HG02840 (cell line): Measurements from ENCODE around the gene HOXA7.

Experiments used
- ATAC-seq: cut with Tn5 transposase; IDR thresholded peaks from one replicate; pipeline ENCODE4 v1.9.1; 2021; ENCODE audit warnings: mild to moderate bottlenecking, moderate library complexity, moderate number of reproducible peaks; ENCODE audit not compliant: unreplicated experiment, low FRiP score

HOXA7 gene

DNA sequence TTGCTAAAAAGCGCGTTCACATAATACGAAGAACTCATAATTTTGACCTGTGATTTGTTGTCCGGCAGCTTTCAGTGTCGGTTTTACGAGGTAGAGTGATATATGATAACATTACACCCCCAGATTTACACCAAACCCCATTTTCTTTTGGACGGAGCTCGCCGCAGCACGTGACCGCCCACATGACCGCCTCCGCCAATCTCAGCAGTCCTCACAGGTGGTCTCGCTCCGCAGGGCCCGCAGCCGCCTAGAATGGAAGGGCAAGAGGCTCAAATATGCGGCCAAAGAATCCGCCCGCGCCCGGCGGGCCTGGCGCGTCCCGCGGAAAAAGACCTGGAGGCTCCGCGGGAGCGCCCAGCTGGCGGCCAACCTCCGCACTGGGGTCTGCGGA lies at the start of gene HOXA7:
Gene HOXA7, minus strand, starts transcription at position 168 of the 391 bp plus-strand sequence. Its CDS starts 130 bp downstream, at position 38.
- ATAC-seq = no peak

DNA sequence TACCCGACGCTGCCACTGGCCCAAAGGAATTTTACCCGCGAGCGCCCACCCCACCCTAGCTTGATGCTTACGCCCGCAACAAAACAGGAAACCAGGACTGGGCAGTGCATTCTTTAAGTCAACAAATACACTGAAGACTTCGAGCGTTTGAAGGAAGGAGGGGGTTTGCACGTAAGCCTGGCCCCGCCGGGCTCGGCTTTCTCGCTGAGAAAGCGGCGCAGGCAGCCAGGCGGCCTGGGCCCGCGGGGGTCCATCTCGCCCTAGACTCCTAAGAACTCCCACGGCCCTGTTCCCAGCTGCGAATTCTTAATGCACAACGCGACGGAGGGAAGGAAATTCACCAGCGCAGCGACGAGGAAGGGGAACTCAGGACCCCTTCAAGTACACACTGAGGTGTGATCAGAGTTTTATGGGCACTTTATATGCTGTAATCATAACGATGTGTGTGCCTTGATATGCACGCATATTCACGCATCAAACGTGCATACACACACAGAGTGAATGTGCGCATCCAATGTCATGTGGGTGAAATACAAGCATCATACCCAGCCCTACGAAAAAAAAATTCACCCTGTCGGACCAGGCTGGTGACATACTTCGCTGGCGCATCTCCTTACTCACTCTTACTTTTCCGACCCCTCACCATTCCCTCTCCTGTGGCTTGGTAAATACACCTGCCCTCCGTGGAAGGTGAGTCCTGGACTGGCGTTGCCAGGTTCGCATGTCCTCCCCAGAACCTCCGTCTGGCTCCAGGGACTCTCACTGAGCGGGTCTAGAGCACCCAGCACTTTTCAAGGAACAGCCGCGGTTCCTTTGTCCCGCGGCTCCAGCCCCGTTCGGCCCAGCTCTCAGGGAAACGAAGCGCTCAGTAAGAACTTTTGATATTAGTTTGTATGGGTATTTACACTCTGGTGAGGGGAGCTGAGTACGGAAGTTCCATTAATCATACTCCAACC lies 49.1 kb upstream of the HOXA7 start:
- ATAC-seq = no peak

DNA sequence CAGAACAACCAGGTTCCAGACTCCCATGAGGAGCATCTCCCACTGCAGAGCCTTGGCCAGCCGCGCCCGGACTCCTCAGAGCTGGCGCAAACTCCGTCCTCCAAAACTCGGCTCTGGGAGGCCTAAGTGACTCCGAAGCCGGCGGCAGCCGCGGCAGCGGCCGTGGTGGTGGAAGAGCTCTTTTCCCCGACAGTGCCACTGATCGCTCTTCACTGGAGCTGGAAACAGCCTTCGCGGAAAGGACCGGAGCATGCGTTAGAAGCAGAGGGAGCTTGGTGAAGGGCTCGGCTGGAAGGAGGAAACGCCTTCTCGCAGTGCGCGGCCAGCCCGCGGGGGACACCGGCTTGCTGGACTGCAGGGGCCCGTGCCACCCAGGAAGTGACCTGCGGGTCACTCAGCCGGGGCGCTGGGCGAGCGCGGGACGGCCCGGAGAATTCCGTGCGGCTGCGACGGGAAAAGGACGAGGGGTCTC lies 48.4 kb upstream of the HOXA7 start:
- ATAC-seq = no peak

DNA sequence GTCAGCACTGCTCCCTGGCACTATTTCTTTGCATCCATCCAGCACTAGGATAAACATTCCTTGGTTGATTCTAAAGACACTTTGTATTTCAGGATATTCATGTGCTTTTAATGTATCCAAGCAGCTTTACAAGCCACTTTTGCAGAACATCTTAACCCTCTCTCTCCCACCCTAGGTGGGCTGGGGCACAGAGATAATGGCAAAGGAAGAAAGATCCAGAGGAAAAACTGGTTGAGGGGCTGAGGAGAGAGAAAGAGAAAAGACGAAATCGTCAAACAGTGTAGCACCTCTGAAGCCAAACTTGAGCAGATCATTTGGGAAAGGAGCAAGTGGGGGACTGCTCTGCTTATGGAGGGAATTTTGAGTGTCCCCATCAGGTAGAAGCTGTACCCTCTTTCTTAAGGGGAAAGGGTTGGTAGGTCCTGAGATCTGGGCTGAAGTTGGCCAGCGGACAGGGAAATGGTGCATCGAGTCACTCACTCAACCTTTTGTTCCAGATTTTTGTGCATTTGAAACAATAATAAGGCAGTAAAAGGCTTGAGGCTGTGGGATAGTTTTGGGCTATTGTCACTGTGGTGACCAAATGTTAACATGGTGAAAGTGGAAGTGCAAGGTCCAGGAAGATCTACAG lies 47.6 kb upstream of the HOXA7 start:
- no peak for ATAC-seq

DNA sequence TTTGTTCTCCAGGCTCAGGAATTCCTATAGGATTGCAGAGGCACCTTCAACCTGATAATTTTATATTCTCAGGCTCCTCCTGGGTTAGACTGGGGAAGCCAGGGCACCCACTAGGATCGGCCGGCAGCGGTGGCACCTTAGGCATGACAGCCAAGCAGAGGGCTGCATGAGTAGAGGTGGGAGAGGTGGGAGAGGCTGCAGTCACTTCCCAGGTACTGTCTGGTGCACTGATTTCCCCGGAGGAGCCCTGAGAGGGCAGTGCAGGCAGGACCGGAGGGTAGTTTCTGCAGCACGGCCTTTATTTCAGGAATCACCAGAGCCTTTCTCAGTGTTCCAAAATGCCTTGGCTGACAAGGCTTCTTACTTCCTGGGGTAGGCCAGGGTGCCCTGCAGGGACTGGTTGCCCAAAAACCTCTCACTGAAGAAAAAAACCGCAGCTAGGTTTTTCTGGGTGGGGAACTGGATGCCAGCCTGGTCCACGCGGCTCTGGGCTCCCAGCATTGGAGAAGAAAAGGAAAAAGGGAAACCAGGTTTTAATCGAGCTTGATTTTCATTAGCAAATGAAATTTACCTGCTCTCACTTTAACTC lies 47.0 kb upstream of the HOXA7 start:
- ATAC-seq = no peak

DNA sequence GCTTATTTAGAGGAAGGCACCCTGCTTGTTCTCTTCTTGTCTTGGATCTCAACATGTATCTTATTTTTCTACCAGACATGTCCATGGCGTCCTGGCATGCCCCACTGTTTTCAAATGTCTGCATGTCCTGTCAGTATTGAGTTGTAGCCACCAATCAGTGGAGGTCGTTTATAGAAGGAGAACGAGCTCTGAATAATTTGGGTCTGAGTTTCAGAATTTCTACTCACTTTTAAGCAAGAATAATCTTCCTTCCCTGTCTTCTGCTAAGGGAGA lies 46.3 kb upstream of the HOXA7 start:
- ATAC-seq = no peak

DNA sequence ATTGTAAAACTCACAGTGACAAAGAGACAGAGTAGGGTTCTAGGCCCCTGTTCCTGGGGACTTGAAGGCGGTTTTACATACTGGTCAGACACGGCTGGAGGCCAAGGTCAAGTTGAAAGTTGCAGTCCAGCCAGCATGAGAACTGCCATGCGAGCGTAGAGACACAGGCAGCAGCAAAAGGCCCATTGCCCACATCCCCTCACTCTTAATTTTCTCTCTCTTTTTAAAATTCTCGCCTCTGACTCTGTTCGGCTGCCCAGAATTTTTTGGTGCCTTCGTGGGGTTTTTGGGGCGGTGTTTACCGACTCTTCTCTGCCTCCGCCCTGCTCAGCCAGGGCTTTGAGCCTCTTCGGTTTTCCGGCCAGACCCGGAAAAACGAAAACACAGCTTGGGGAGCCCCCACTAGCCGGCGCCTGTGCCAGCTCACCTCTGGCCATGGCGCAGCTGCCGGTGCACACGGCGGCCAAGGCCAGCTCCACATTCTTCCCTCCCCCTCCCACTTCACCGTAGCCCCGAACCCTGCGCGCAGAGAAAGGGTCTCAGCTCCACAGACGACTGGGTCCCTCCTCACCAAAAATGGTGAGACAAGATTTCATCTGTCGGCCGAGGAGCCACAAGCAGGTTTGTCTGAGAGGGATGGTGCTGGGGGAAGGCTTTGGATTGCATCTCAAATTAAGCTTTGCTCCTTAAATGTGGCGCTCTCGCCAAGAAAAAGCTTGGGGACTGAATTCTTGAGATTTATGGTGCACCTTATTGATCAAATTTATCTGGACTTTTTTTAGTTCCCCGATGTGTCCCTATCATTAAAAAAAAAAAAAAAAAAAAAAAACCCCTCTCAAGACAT lies 45.8 kb upstream of the HOXA7 start:
- ATAC-seq = no peak

DNA sequence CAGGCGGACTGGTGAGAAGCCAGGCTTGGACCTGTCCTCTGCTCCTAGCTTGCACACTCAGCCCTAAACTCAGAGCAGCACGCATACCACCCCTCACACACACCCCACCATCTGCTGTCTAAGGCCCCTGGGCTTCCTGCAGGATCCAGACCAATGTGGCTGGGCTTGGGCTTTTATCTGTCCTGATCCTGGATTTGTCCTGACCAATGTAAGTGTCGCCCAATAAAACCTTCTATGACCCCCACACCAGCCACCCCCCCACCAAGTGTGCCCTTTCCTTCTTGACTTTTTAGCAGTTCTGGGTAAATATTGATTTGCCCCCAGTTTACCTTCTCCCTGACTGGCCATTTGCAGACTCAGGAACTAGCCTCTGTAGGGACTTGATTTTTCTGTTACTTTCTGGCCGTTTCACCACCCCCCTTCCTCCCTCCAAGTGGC lies 45.1 kb upstream of the HOXA7 start:
- no peak for ATAC-seq

DNA sequence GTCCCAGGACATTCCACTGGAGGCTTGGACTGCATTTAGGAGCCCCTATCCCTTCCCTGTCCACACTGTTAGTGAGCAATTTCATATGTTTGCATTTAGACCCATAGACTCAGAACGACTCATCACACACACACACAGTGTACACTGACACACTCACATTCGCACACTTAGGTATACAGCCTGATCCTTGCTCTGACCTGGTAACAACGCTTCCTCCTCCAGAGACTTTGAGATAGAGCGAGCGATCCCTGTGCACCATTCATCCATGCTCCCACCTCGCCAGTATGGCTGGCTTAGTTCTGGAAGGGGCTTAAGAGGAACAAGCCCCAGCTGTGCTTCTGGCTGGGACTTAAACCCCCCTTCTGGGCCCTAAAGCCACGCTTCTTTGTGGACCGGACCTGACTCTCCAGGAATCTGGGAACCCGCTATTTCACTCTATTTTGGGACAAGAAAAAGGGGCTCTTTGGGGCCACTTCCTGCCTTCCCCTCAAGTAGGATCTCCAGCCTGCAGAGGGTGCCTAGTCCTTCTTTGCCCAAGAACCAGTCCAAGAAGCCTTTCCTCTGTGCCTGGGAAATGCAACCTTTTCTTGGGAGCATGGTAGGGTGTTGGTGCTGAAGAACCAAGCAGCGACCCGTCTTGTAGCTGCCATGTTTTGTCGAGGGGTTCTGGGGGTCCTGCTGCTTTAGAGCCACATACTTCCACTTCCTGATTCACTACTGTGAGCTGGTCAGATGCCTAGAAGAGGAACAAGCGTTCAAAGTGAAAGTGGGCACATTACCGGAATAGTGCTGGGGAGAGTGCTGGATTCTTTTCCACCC lies 44.5 kb upstream of the HOXA7 start:
- no peak for ATAC-seq

DNA sequence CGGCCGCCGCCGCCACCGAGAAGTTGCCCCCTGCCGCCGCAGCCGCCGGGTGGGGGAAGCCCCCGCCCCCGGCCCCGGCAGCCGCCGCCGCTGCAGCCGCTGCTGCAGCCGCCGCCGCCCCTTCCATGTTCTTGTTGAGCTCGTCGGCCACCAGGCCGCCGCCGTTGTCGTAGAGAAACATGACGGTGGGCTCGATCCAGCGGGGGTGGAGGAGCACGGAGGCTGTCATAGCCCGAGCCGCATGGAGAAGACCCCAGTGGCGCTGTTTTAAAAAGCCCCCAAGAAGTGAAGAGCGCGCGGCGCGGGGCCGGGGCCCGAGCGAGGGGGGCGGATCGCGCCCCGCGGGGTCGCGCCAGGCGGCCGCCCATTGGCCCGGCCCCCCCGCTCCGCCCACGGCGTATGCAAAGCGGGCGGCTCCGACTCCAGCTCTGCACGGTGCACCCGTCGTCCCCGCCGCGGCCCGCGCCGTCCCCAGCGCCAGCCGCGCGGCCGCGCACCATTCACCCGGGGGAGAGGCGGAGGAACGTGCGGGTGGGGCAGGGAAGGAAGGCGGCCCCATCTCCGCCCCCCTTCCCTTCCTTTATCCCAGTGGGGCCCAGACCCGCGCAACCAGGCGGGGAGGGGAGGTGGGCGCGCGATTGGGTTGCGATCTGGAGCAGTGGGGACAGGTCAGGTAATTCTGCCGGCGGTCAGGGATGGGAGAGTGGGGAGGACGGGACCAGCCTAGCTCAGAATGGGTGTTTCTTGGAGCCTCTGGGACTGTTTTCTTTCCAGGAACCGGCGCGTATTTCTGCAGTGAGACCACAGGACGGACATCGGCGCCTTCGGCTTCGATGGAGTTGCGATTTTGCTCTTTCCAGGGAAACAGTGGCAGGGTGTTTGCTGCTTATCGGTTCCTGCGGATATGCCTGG lies 43.6 kb upstream of the HOXA7 start, which contains the start of gene HOXA13:
Gene HOXA13, minus strand, starts transcription at position 243 of the 912 bp plus-strand sequence. Its CDS starts 14 bp downstream, at position 229.
- ATAC-seq = no peak

DNA sequence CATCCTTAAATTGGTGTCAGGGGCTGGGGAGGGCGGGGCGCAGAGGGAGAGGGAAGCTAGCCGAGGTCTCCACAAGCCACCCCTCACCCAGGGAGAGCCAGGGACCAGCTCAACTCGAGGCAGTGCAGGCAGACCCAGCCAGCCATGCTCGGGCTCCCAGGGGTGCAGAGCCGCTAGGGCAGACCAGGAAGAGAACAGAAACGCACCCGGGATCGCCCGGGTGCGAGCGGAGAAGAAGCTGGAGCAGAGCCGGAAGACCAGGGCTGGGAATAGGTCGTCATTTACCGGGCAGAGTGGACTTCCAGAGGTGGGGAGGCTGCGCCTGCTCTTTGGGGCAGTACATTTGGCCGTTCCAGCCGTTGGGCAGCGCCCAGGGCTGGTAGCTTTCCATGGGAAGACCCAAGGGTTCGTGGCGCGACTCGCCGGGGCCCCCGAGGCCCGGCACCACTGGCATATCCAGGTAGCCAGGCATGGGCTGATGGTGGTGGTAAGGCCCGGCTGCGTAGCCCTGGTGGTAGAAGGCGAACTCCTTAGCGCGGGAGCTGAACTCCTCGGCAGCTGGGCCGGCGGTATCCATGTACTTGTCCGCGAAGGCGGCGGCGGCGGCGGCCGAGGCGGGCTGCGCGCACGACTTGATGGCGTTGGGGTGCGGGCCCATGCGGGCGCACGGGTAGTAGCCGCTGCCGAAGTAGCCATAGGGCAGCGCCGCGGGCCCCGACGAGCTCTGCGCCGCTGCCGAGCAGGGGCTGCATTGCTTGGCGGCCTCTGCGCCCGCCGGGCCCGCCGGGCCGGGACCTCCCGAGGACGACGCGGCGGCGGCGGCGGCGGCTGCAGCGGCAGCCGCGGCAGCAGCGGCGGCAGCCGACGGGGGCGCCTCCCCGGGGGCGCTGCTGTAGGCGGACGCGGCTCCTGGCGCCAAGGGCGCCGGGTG lies 42.7 kb upstream of the HOXA7 start:
- no peak for ATAC-seq

DNA sequence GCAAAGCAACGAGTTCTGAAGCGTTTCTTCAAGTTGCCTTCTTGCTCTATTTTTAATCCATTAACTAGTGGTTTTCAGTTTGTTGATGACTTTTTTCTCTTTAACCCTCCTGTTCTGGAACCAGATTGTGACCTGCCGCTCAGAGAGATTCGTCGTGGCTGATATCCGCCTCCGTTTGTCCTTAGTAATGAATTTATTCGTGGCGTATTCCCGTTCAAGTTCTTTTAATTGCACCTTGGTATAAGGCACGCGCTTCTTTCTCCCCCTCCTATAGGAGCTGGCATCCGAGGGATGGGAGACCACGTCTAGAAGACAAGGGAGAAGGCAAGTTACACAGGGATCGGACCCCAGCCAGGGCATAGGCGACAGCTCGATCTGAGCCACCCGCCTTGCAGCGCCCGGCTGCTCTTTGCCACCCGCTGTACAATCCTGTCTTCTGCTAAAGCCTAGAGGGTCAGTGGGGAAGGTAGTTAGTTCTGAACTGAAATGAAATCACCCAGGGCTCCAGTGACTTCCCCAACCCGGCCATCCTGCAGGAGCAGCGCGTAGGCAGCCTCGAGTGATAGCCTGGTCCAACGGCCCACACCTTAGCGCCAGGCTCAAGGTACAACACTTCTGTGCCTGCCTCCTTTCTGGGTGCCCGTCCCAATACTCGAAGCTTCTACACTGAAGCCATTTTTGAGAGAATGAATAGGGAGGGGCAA lies 41.8 kb upstream of the HOXA7 start:
- ATAC-seq = no peak

DNA sequence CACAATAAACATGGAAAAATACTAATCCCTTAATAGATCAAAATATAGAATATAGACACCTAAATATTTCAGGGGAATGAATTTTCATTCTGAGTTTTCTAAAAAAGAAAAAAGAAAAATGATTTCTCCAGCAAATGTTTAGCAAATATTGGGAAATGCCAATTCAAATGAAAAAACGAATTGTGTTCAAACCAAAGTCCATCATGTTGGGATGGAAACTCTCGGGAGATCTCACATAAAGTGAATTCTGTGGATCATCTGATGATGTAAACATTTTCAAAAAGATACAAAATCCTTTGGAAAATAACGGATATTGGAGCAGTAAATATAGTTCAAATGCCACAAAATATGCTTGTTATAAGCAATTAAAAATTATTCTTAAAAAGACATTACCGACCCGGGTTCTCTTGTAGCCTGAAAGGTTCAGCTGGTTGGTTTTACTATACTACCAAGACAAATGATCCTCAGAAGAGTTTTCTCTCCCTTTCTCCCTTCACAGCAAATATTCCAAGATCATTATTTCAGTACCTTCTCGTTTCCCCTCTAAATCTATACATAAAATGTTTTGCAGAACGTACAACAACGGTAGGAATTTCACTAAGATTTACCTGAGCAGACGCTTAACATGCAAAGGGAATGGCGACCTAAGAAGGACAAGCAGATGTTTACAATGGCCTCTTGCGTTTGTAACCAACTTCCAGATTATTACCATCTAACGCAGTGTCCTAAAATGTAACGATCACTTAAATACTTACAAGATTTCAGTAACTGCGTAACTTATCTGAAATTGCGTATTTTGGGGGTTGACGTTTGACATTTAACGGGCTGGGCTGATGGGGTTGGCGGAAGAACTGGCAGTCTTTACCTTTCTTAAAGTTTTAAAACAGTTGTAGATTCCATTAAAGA lies 40.9 kb upstream of the HOXA7 start:
- ATAC-seq = no peak

DNA sequence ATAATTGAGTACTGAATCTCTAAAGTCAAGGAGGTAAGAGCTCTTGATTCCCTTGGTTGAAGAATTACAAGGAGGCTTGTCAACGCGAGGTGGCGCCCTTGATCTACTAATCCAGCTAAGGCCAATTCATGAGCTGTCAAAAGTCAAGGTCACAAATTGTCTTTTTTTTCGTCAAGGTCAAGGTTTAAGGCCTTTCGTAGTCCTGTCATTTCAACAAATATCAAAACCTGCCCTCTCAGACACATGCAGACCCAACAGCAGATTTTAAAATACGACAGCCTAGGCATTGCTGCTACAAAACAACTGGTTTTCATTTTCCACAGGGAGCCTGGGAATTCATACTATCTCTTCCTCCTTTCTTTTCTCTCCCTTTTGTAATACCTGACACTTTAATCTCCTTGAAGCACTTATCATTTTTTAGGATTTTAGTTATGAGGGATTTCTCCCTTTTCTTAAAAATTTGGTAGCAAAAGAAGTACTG lies 39.9 kb upstream of the HOXA7 start:
- ATAC-seq = no peak

DNA sequence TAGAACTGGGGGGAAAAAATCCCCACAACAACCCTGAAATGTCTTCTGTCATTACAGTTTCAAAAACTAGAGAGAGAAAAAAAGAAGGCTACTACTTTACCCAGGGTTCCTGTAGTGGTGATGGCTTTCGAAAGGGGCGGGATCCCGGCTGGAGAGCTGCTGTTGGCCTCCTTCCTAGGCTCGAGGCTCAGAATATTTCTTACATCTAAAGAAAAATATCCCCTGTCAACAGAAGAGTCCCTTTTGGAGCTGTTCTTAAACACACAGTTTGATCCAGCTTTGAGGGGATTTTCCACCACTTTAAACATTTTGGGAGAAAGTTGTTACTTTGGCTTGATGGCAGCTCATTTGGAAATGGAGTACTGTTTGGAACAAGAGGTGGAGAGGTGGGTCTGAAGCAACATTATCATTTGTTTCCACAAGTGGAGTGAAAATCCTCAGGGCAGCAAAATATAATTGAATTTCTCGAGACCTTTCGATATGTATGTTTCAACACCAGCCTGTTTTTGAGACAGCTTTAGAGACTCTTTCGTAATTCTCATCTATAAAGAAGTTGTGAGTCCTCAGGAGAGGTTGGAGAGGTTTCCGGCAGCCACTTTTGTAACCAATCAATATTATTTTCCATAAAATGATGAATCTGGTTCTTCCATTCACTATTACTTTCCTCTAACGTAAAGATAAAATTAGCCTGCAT lies 38.4 kb upstream of the HOXA7 start:
- ATAC-seq = no peak
